ENCODE data around the gene ILF2. TPM values are rescaled to one million over a fixed set of nuclear protein-coding genes. Genes with fewer than 3 reads are reported as not detected.

The ILF2 gene
- total and polyA plus RNA-seq, 2 of the 13 experiments (the other 11 are each of a cell fraction or from before 2014, with no cell fraction given) = 292 to 366 TPM

- no peaks in the 10 kb centered on the region for H3K9me3 ChIP-seq (ENCODE audit: low read length)
- no peaks in the 10 kb centered on the region for H4K20me1 ChIP-seq (ENCODE audit: insufficient read depth, low read length)
- in situ Hi-C loops (cut with HindIII; ENCODE audit: extremely low pct_ligation_motif_present, low pct_unique_long_range_greater_than_20kb) = loop anchor here (5.0 kb wide), 2 partner anchors 56 to 121 kb away; no protein-coding TSS in a partner anchor
- DNase-seq (ENCODE audit: low spot score) = peak; percentile 72
- H3K4me3 ChIP-seq (replicated peaks in 1 of 3; ENCODE audit: insufficient read depth in 1 of 3, low read depth in 2 of 3, low read length in 3 of 3) = peak within 1 kb of the TSS; percentile 72 to 84 (median 74)
- H3K9ac ChIP-seq (ENCODE audit: insufficient read depth, low read depth, low read length) = peak within 1 kb of the TSS; percentile 78
- no peak for FAIRE-seq
- peak; percentile 68 for ATAC-seq
- no peaks in the 10 kb centered on the region for H3K27me3 ChIP-seq (ENCODE audit: control insufficient read depth in 1 of 2, insufficient read depth in 2 of 2, low read length in 2 of 2)
- peak within 1 kb of the TSS; percentile 63 for H2AFZ ChIP-seq (ENCODE audit: low read length)
- WGBS (ENCODE audit: low lambda C conversion rate) = 4% methylated on average over 8 of the region's 10 CpGs
- peak within 1 kb of the TSS; percentile 87 for H3K27ac ChIP-seq (ENCODE audit: extremely low read length, insufficient read depth, low read length)
- intact Hi-C loops (cut with micrococcal nuclease; ENCODE audit: unreplicated experiment) = loop anchor here (1.0 to 5.0 kb wide), 3 partner anchors 19 to 116 kb away; no protein-coding TSS in a partner anchor
- ChIA-PET CTCF (ENCODE audit: low intra/inter-chr PET ratio, low total read pairs) (interaction anchor here (1.4 to 2.0 kb wide), 3 partner anchors 55 to 118 kb away, joined by 5 to 18 read pairs (median 7); no protein-coding TSS in a partner anchor), POLR2A (interaction anchor here (0.6 to 15.2 kb wide), 30 partner anchors 9 to 359 kb away, joined by 3 to 390 read pairs (median 6); partner anchors contain the start of genes INTS3, S100A14, S100A16 and S100A6)
- H3K4me1 ChIP-seq (ENCODE audit: insufficient read depth, low read length) = peaks cover 63% of the 10 kb centered on the region
- BruUV-seq (replicated peaks) = no TSS peak
- peaks cover 0 to 2% of the 10 kb centered on the region in 2 experiments; a peak in 2 of 5 replicates for H3K36me3 ChIP-seq (replicated peaks in 1 of 2; ENCODE audit: control insufficient read depth in 1 of 2, insufficient read depth in 2 of 2, low read length in 2 of 2)
- peaks cover 34% of the 10 kb centered on the region for H3K79me2 ChIP-seq (ENCODE audit: insufficient read depth, low read length)
- peak within 1 kb of the TSS; percentile 91 for H3K4me2 ChIP-seq (ENCODE audit: low read depth, low read length)
- 0 out of 2 replicates have a peak, but pooled peaks have one; percentile 17 for TF ChIP-seq ZNF563 (CRISPR knock-in tag; IDR thresholded peaks at IDR 0.05)
- TF ChIP-seq ZNF501 (CRISPR knock-in tag; IDR thresholded peaks at IDR 0.05) = no peak; the same call in none of the 2 replicates
- peak; percentile 24; the same call in 1 of the 2 replicates for TF ChIP-seq ZNF772 (CRISPR knock-in tag; IDR thresholded peaks at IDR 0.05)
- TF ChIP-seq ZNF605 (CRISPR knock-in tag; IDR thresholded peaks at IDR 0.05) = peak; percentile 49; the same call in 1 of the 2 replicates
- peak; percentile 25; the same call in 1 of the 2 replicates for TF ChIP-seq TARDBP (CRISPR knock-in tag; IDR thresholded peaks at IDR 0.05)
- TF ChIP-seq POLR2AphosphoS5 (IDR thresholded peaks at IDR 0.05; ENCODE audit: low read depth, low read length) = peak; percentile 84
- TF ChIP-seq ZIK1 (CRISPR knock-in tag; IDR thresholded peaks at IDR 0.05; ENCODE audit: borderline replicate concordance, low read depth) = no peak
- 0 out of 2 replicates have a peak, but pooled peaks have one; percentile 39 for TF ChIP-seq SP2 (CRISPR knock-in tag; IDR thresholded peaks at IDR 0.05)
- peak; percentile 50; the same call in 1 of the 2 replicates for TF ChIP-seq ZNF414 (CRISPR knock-in tag; IDR thresholded peaks at IDR 0.05)
- 0 out of 2 replicates have a peak, but pooled peaks have one; percentile 15 for TF ChIP-seq GATAD1 (CRISPR knock-in tag; IDR thresholded peaks at IDR 0.05)
- no peak for TF ChIP-seq CENPT (CRISPR knock-in tag; IDR thresholded peaks at IDR 0.05; ENCODE audit: low read depth)
- TF ChIP-seq PAXIP1 (CRISPR knock-in tag; conservative IDR thresholded peaks at IDR 0.05) = 0 out of 2 replicates have a peak, but pooled peaks have one; percentile 16
- 0 out of 2 replicates have a peak, but pooled peaks have one; percentile 66 for TF ChIP-seq ZNF576 (CRISPR knock-in tag; IDR thresholded peaks at IDR 0.05)
- TF ChIP-seq STAG1 (CRISPR knock-in tag; IDR thresholded peaks at IDR 0.05) = peak; percentile 19; the same call in 1 of the 2 replicates
- TF ChIP-seq KAT8 (CRISPR knock-in tag; IDR thresholded peaks at IDR 0.05) = peak; percentile 29; the same call in 1 of the 2 replicates
- 0 out of 2 replicates have a peak, but pooled peaks have one; percentile 11 for TF ChIP-seq KMT2A (CRISPR knock-in tag; IDR thresholded peaks at IDR 0.05)
- peak; percentile 69 for TF ChIP-seq POLR2G (IDR thresholded peaks at IDR 0.05; ENCODE audit: low read depth, low read length)
- peak; percentile 2 for TF ChIP-seq ASH2L (IDR thresholded peaks at IDR 0.05; ENCODE audit: insufficient read length, low read depth, low read length)
Observed at GRCh38 chr1:153627715-153628626, 42.8 kb downstream of the ILF2 start, which contains the start of gene S100A1. Gene S100A1, plus strand, starts transcription at chr1:153628434. Its CDS starts 2,088 bp downstream, at chr1:153630522.
